NCI-H1417 treated with DMSO at 0.1 percent for 48 hours (cell line): ENCODE data around the gene THADA.

Experiments
- DNase-seq: peaks from one replicate; lab custom pipeline; 2025; lab: John Stamatoyannopoulos, UW

The THADA gene

GRCh38 chr2:43384143-43384542 is 211.7 kb downstream of the THADA start:
- DNase-seq = no peak

- no peak for DNase-seq
Measured at GRCh38 chr2:43383533-43383932, 212.3 kb downstream of the THADA start.

DNA sequence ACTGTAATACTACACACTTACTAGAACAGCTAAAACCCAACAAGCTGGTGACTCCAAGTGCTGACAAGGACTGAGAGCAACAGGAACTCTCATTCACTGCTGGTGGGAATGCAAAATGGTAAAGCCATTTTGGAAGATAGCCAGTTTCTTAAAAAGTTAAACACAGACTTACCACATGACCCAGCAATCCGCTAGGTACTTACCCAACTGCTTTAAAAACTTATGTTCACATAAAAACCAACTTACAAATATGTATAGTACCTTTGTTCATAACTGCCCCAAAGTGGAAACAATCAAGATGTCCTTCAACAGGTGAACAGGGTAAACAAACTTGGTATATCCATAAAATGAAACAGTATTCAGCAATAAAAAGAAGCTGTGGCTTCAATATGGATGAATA is 216.3 kb downstream of the THADA start:
- DNase-seq = no peak

- no peak for DNase-seq
Measured at GRCh38 chr2:43377327-43377726, 218.5 kb downstream of the THADA start.

DNA sequence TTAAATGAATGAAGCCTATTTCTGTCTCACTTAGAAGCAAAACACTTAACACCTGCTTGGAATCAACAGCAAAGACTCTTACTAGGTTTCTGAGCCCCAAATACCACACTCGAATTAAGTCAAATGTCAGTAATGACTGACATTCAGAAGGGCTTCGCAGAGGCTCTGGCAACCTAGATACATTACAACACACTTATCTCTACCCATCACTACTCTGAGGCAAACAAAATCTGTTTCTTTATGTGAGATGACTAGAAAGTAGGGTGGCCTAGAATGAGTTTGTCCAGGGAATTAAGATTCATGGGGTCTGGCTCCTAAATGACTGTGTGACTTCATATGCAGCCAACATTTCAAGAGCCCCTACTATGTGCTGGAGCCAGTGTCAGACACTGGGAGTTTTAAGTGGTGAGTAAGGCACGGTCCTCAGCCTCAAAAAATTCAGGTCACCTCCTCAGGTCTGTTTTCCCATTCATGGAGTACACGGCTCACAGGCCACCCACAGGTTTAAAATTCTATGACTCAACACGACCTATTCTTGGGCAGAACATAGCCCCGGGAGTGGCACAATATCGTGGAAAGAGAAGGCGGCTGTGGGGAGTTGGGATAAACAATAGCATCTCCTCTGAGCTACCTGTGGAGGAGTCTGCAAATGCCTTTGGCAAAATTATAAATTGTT is 219.2 kb downstream of the THADA start:
- DNase-seq = no peak

- no peak for DNase-seq
Measured at GRCh38 chr2:43375746-43376522, 219.9 kb downstream of the THADA start.

DNA sequence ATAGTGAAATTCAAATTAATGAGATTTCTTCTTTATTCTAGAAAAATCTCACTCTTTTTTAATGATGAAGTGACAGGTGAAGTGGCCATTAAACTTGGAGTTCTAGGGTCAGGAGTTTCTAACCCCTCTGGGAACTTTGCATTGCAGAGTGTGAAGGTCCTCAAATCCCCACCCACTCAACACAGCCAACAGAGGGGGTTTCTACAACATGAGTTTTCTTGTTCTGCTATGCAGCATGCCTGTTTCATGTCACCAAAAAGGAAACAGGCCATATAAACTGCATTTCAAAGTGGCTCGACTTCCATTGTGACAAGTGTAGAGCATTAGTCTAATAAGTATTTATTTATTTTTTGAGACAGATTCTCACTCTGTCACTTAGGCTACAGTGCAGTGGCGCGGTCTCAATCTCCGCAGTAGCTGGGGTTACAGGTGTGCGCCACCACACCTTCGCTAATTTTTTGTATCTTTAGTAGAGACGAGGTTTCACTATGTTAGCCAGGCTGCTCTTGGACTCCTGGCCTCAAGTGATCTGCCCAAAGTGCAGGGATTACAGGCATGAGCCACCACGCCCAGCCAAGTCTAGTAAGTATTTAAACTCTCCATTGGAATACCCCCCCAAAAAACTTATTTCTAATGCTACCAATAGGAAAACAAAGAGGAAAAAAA is 223.3 kb downstream of the THADA start:
- DNase-seq = no peak

GRCh38 chr2:43370705-43371104 is 225.1 kb downstream of the THADA start:
- peak; percentile 61 for DNase-seq

DNA sequence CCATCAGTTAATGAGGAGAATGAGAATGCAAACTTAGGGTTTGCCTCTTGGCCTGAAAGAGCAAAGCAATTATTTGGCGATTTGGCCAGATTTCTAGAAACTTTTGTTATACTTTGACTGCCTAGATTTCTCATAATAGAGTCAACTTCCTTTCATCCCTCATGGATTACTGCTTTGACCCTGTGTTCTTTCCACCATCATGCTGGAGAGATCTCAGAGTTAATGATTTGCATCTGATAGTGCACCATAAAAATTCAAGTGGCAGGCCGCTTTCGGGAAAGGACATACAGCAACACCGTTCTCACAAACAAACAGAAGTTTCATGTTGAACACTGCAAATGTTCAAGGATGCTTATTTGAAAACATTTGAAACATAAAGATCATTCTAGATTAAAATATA is 225.7 kb downstream of the THADA start:
- no peak for DNase-seq

DNA sequence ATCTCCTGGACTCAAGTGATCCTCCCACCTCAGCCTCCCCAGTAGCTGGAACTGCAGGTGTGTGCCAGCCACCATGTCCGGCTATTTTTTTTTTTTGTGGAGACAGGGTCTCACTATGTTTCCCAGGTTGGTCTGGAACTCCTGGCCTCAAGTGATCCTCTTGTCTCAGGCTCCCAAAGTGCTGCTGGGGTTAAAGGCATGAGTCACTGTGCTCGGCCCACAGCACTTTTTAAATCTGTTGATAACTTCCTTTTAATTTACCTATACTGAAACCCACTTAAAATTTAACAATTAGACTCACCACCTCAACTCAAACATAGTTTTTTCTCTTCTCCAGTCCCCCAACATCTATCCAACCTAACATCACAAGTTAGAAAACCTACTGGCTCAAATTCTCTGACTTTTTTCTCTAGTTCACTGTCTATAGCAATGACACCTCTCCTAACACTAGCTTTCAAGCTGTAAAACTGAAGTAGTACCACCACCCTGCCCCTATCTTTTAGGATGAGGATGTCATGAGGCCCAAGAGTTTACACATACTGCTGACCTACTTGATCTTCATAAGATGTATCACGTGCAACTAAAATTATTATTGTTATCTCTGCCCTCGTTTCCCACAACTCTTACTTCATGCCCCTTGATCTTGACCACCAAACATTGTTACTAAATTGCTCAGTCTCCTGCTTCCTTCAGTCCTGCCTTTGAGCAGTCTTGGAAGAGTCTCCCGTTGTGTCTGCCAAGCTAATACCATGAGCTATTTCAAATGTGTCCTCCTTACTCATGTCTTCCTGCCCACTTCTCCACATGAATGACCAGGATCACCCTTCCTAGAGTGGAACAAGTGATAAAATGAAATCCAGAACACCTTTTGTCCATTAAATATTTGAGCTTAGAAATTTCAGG is 227.1 kb downstream of the THADA start:
- no peak for DNase-seq

GRCh38 chr2:43367012-43367782 is 228.6 kb downstream of the THADA start:
- no peak for DNase-seq

- peak; percentile 43 for DNase-seq
Measured at GRCh38 chr2:43363120-43363519, 232.7 kb downstream of the THADA start.

GRCh38 chr2:43361286-43361685 is 234.6 kb downstream of the THADA start:
- no peak for DNase-seq

DNA sequence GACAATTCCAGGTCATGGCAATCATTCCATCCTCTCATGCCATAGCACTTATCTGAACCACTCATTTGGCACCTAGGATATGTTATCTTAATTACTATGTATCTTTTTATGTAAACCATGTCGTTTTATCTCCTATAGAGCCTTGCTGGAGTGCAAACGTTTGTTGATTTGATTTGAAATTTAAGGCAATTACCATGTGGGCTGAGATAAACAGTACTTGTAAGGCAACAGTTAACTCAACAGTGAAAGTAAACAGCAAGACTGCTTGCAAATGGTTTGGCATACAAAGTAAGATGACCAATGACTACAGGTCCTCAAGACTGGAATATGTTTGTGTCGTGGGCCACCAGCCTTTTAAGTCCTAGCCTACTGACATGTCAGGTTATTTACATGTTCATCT is 235.7 kb downstream of the THADA start:
- no peak for DNase-seq

DNA sequence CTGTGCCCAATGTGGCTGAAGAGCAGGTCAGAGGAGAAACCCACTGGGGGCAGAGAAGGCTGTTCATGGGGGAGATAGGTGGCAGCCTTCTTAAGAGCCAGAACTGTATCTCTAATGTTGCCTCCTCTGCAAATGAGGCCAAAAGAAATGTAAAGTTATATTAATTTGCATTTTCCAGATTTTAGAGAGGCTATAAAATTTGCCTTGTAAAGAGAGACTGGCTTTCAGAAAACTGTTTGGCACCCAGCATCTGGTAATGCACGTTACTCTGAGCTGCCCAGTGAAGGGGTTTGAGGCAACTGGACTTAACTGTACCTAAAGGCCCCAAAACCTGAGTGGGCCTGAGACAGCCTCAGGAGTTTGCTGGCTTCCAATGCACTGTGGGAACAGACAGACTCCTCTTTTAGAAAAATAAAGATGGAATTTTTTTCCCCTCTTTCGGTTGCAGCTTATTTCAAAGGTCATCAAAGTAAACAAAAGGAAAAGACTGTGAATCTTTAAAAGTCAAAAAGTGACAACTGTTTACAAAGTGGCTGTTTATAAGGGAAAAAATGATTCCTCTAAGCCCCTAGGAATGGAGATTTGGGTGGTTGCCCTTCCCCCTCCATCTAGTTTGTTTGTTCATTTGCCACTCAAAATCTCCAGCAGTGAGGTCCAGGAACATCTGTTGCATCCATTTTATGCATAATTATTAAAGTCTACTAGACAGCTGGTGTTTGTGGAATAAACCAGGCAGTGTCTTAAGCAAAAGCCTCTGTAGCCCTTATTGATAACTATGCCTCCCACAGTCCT is 237.2 kb downstream of the THADA start:
- peak; percentile 23 for DNase-seq

DNA sequence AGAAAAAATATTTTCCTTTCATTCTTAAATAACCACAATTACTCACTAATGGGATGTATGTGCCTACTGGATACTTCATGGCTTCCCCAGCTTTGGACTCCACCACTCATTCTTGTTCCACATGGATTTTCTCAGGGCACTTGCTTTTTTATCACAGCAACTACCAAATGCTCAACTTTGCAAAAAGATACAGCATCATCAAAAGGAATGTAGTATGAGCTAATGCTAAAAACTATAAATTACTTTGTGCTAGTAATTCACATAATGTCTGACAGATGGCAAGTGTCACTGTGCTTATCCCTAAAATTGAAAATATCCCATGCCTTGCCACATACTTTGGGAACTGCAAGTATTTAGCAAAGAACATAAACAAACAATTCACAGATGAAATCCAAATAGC is 239.1 kb downstream of the THADA start:
- DNase-seq = no peak

- DNase-seq = no peak
Measured at GRCh38 chr2:43355399-43355798, 240.4 kb downstream of the THADA start.

DNA sequence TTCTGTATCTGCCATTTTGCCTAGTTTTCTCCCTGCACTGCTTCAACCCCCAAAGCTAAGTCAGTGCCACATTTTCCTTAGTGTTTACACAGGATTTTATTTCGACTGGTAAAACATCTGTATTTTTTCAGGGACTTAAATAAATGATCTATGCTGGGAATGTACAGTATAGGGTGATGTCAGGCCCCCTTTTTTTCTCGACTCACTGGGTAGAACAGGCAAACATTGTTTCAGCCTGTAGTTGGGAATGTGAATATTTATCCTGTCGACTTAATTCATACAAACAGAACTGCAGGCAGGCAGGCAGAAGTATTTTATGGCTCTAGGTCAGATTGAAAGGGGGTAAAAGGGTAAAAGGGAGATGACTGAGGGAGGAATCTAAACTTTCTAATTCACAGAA is 245.9 kb downstream of the THADA start:
- no peak for DNase-seq

GRCh38 chr2:43348908-43349661 is 246.8 kb downstream of the THADA start:
- DNase-seq = no peak

DNA sequence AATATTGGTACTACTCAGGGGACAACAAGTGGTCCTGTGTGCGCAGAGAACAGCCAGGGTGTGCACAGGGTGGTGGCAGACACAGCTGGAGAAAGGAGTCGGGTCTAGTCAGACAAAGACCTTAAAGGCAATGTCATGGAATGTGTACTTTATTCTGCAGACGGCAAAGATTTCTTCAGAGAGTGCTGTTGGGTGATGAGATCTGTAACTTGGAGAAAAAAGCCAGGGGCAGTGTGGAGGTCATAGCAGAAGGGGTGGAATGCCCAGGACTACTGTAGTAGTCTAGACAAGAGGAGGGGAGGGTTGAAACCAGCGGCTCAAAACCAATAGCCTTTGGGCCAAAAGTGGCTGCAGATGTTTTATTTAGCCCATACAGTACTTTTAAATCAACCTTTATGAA is 248.1 kb downstream of the THADA start:
- no peak for DNase-seq
